ENCODE measurements around the gene ACSM2B.
"Not testable (repeated sequence)": the region's sequence is repeated elsewhere in the genome, so short reads cannot be mapped to it uniquely, and the experiment has no call there.

The ACSM2B gene

DNA sequence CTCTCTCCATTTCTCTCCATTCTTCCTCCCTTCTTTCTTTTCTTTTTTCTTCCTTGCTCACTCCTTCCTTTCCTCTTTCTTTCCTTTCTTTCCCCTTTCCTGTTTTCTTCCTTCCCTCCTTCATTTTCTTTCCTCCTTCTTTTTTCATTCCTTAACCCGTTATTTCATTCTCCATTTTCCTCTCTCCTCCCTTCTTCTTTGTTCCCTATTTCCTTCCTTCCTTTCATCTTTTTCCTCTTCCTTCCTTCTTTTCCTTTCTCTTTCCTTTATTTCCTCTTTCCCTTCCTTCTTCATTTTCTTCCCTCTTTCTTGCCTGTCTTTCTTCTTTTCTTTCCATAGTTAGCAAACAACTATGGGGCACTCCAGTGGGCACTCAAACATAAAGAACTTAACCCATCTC lies 16.6 kb upstream of the ACSM2B start:
- not testable (repeated sequence) for DNase-seq

DNA sequence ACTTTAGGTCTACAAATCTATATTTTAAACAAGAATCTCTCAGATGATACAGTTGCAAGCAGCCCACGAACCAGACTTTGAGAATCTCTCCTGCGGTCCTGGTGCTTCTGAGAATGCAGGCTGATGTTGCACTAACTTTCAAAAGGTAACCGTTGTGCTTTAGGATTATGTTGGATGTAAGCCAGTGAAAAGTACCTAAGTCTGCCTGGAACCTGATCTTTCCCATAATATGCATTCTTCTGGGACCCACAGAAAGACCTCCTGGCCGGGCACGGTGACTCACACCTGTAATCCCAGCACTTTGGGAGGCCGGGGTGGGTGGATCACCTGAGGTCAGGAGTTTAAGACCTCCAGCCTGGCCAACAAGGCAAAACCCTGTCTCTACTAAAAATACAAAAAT lies 13.3 kb upstream of the ACSM2B start:
- not testable (repeated sequence) for DNase-seq

DNA sequence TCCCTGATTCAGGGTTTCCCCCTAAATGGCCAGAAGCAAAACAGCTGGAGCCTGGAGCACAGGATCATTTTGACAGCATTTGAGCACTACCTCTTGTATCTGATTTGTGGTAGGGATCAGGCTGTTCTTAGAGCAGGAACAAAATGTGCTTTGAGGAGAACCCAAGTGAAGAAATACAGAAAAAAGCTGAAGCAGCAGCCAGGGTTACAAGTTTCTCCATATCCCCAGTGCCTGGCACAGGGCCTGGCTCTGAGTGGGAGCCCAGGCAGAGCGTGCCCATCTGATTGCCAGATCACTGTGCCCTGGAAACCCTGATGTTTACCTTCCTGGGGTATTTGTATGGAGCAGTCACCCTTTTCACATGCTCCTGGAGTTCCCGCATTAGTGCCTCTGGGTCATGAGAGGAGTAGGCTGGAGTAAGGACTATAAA lies 11.5 kb upstream of the ACSM2B start:
- DNase-seq = not testable (repeated sequence)

DNA sequence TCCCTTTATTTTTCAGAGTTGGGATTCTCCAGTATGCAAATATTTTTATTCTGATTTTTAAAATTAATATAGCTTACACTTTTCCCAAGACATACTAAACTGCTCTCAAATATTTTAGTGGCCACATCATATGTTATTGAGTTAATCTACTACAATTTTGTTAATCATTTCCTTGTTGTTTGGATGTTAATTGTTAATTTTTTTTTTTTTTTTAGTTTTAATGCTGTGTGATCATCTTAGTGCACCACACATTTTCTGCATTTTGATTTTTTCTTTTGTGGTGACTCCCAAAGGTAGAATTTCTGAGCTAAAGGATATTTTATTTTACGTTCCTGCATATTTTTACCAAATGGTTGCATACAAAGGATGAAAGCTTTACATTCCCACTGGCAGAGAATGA lies 10.5 kb upstream of the ACSM2B start:
- DNase-seq = not testable (repeated sequence)

DNA sequence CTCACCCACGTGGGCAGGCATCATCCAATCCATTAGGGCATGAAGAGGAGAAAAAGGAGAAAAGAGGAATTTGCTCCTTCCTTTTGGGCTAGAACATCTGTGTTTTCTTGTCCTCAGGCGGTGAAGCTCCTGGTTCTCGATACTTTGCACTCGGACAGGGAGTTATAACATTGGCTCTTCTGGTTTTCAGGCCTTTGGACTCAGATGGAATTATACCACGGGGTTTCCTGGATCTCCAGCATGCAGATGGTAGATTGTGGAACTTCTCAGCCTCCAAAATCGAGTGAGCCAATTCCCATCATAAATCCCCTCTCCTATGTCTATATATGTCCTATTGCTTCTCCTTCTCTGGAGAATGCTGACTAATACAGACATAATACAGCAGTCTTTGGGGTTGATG lies 9.9 kb upstream of the ACSM2B start:
- DNase-seq = not testable (repeated sequence)

DNA sequence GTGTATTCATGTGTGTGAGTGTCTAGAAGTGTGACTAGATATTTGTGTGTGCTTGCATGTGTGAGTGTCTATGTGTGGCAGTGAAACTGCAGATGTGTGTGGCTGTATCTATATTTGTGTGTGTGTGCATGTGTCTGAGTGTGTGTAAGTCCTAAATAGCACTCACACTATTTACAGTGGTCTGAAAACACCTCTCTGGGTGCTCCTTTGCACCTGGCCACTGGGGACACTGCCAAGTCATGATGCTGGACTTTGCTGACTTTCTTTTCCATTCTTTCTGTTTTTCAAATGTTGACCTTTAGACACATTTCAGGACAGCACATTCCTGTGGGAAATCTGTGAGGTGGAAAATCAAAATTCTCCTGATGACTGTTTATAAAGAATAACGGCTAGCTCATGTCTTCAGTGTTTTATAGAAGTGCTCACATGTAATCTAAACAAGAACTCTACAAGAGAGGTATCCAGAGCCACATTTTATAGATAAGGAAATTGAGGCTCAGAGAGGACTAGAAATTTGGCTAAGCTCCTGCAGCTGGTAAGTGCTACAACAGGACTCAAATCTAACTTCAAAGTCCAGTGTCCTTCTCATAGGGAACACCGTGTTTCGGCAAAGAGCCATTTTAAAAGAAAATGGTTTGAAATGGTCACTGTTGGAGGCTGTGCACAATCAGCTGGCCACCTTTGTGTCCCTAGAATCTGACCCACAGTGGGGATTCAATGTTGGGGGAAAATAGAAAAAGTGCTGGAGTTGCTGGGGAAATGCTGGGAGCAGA lies 4.5 kb upstream of the ACSM2B start:
- DNase-seq = not testable (repeated sequence)

DNA sequence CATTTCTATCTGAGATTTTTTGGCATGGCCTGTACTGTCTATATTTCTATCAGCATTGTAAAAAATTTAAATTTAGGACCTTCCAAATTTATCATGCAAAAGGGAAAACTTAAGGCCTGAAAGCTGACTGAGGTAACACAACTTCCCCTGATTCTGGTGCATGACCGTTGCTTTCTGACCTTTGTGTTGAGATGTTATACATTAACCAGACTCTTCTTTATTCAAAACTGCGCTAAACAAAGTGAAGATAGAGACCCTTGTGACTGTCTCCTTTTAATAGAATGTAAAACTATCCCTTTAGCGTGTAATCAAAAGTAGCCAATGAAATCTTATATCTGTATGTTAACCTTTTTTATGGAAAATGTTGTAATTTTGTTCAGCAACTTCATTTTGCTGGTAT lies 1.9 kb upstream of the ACSM2B start:
- DNase-seq = not testable (repeated sequence)

DNA sequence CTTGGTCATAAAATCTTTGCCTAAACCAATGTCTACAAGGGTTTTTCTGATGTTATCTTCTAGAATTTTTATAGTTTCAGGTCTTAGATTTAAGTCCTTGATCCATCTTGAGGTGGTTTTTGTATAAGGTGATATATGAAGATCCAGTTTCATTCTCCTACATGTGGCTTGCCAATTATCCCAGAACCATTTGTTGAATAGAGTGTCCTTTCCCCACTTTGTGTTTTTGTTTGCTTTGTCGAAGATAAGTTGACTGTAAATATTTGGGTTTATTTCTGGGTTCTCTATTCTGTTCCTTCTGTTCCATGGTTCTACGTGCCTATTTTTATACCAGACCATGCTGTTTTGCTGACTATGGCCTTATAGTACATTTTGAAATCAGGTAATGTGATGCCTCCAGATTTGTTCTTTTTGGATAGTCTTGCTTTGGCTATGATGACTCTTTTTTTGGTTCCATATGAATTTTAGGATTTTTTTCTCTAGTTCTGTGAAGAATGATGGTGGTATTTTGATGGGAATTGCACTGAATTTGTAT lies 7.0 kb downstream of the ACSM2B start:
- not testable (repeated sequence) for DNase-seq

DNA sequence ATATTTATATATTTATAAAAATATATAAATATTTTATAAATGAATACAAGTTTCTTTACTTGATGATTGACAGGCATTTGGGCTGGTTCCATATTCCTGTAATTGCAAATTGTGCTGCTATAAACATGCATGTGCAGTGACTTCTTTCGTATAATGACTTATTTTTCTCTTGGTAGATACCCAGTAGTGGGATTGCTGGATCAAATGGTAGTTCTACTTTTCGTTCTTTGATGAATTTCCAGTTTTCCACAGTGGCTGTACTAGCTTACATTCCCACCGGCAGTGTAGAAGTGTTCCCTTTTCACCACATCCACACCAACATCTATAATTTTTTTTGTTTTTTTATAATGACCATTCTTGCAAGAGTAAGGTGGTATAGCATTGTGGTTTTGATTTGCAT lies 7.8 kb downstream of the ACSM2B start:
- DNase-seq = no peak

DNA sequence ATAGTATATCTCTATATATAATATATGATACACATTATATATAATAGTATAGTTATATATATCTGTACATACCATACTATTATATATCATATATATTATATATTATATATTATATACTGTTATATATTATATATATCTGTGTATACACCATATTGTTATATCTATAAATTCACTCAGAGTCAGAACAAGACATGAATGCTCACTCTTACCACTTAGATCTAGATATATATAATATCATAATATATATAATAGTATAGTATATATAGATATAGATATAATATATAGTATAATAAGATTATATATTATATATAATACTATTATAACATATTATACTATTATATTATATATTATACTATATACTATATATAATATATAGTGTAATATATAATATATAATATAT lies 9.3 kb downstream of the ACSM2B start:
- no peak for DNase-seq

DNA sequence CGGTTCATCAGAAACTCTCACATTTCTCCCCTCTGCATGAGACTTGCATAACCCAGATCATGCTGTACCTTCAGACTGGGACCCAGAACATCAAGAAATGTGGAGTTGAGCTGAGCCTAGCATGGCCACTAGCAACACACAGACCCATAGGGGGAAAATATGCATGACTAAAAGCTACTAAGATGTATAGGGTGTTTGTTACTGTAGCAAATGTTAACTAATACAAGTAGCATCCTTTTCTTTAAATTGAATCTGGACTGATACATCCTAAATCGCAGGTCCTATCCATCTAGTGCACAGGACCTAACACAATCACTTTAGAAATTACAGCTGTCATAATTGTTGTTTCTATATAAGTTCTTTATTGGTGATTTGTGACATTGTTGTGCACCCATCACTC lies 10.8 kb downstream of the ACSM2B start:
- DNase-seq = not testable (repeated sequence)

DNA sequence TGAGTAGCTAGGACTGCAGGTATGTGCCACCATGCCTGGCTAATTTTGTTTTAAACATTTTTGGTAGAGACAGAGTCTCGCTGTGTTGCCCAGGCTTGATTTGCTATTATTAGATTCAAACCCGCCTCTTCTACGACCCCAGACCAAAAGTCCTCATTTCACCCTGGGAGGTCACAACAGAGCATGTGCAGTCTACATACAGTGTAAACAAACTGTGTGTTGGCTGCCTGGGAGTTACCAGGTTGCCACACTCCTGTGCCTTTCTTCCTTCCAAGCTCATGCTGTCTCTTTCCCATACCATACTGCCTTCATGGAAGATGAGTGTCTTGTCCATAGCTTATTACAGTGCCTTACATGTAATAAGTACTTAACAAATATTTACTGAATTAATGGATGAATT lies 11.9 kb downstream of the ACSM2B start:
- not testable (repeated sequence) for DNase-seq

DNA sequence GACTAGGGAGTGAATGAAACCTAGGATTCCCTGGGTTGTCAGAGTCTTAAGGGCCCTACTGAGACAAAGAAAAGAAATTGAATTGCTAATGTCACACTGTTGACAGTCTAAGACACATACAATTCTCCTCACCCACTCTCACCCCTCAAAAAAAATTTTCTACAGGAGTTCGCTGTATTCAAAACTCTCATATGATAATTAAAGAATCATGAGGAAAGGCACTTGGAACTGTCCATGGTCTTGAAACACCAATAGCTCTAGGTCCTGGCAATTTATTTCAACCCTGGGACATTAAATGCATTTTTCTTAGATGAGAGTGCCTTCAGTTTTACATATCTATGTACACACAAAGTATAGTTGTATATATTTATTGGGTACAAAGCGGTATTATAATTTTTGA lies 20.5 kb downstream of the ACSM2B start:
- not testable (repeated sequence) for DNase-seq

DNA sequence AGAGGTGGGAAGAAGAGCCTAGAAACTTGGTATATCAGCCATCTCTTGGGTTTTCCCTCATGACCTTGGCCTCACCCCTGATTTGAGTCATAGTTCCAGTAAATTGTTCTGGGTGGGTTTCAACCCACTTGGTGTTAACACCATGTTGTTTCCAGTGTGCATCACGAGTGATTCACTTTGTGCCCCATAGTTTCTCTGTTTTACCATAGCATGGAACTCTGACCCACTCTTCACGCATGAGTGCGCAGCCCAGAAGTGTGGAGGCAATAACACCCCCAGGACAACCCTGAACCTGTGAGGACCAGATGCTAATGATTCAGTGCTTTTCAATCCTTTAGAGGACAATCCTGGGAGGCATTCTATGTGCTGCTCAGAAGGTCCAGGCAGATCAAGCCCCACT lies 21.5 kb downstream of the ACSM2B start:
- DNase-seq = not testable (repeated sequence)

DNA sequence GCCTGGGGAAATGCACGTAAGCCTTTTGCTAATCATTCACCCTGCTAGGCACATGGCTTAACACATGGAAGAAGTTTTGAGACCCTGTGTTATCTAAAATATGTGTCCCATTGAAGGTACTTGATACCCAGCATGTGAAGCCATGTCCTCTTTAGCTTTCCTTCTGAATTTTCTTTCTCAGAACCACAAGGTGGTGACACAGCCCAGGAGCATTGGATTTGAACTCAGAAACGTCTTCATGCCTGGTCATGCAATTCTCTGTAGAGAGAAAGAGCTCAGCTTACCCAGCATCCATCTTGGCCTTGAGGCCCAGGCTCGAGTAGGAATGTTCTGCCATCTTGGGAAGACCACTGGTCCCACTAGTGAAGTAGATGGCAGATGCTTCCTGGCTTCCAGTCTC lies 22.7 kb downstream of the ACSM2B start:
- peak; percentile 27 for DNase-seq

DNA sequence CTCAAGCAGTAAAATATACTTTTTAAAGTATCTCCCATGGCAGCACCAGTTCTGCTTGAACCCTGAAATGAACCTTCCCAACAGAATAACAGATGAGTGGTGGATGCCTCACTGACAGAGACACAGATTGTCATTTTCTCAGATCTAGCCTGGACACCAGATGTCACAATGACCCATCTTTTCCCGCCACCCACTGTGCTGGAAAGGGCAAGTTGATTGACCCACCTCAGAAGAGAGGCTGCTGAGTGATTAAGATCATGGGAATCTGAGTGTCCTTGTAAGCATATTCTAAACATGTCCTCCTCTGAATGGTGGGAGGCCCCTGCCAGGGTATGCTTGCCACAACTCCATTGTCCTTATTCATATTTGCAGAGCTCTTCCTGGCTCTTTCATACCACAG lies 29.2 kb downstream of the ACSM2B start:
- not testable (repeated sequence) for DNase-seq

DNA sequence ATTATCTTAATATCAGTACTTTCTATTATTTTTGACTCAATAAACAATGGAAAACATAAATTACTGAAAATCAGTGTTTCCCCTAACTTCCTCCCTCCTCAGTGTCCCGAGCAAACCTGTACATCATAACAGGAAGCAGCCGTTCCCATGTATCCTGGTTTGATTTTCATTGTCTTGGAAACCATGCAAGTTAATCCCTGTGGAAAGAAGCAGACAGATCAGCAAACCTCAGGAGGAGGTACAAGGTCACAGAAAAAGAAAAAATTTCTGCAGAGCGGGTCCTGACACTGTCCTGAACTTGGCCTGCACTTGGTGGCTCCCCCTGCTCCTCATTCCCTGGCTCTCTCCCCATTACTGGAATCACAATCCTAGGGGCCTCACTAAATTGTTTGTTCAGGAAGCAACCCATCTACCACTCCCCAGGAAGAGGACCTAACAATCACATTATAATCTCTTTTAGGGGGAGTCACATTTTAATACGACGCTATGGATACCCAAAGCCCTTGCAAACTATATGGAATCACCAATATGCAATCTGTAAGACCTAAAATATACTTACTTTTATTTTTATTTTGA lies 29.8 kb downstream of the ACSM2B start:
- DNase-seq = not testable (repeated sequence)

DNA sequence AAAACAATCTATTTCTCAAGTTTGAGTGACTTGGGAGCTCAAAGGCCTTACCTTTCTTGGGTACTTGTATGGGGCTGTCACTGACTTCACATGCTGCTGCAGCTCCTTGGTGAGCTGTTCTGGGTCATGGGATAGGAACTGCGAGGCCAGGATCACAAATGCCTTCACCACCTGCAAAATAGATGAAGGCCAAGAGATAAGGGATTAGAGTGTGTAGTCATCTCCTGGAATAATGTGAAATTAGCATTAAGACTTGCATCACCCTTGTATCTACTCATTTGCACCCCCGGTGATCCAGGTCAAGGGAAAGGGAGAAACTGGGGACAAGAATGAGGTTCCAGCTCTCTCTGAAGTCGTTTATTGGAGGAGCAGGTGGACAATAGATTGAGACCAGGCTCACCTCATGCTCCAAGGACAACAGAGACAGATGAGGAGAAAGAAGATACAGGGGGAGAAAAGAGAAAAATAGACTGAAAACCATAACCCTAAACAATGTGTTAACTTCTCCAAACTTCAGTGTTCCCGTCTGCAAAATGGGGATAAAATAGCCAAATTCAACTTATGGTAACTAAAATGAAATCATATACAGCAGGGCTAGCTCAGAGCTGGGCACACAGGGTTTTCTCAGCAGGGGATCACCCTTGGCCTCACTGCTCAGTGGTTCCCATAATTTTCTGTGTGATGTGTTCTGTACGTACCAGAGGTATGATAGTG lies 35.4 kb downstream of the ACSM2B start:
- not testable (repeated sequence) for DNase-seq

DNA sequence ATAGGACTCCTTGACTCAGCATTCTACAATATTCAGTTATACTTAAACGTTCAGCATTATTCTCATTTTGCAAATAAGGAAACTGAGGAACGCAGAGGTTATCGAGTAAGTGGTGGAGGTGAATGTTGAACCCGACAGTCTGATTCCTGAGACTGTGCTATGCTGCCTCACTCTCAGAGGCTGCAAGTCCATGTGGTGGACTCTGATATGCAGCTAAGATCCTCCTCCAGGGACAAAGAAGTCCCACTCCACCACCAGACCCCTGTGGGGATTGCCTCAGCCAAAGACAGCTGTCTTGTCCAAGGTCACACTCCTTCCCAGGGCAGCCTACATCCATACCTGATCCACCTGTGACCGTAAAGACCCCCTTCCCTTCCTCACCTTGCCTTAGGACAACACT lies 37.5 kb downstream of the ACSM2B start:
- no peak for DNase-seq

DNA sequence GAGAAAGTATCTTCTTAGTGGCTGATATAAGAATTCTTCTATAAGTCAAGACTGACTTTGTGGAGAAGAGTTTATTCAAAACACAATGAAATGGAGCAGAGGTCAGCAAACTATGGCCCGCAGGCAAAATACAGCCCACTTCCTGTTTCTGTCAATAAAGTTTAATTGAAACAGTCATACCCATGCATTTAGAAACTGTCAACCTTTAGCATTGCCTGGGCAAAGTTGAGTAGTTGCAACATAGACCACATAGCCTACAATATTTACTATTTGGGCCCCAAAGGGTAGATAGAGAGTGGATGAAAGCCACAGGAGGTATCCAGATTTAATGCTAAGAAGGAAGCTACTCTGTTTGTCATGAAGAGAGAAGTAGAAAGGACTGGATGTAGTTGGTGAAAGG lies 38.0 kb downstream of the ACSM2B start:
- DNase-seq = no peak

DNA sequence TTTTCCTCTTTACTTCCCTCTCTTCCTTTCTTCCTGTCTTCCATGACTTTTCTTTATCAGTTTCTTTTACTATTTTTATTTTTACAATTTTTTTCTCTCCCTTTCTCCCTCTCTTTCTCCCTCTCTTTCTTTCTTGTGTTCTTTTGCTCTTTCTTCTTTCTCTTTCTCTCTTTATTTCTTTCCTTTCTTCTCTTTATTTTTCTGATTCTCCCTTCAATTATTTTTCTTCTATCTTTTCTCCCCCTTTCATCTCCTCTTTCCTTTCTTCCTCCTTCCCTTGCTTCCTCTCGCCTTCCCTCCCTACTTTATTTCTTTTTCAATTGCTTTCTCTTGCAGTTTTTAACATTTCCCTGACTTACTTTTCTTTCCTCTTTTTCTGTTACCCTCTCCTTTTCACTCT lies 39.5 kb downstream of the ACSM2B start:
- DNase-seq = not testable (repeated sequence)

DNA sequence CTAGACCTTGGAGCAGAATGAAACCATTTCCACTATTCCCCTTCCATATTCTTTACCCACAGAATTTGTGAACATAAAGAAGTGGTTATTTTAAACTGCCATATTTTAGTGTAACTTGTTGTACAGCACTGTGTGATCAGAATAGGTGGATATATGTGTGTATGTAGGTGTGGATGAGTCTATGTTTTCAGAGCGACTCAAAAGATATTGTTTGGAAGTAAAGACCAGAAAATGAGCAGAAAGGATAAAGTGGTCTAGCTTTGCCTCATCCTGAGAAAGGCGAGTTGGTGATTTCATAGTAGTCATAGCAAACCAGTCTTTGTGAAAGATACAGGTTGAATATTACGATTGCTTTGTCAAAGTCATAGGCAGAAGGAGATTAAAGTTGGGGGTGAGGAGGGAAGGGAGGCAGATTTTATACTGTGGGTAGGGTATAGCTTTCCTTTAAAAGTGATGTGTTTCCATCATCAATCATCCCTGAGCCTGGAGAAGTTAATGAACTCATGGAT lies 43.8 kb downstream of the ACSM2B start:
- not testable (repeated sequence) for DNase-seq

DNA sequence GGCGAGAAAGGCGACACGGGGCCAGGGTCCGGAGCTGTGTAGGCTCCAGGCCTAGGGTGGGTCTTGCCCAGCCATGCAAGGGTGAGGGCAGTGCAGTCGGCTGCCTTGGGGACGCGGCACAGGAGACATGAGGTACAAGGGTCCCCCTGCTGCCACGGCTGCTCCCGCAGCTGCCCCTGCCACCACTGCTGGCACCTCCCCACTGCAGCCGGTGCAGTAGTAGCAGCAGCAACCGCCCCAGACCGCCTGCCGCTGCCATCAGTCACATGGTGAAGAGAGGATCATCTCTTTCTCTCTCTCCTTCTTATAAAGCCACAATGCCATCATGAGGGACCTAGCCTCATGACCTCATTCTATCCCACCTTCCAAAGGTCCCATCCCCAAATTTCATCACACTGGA lies 44.4 kb downstream of the ACSM2B start:
- DNase-seq = not testable (repeated sequence)
